Lower lobe of right lung (tissue), 2 donors: ENCODE results near the gene ITM2B. TPM values are rescaled to one million over a fixed set of nuclear protein-coding genes. Genes with fewer than 3 reads are reported as not detected.

Experiments used
- ATAC-seq, 2 donors: fragments of 200-7000 bp; cut with Tn5 transposase; one replicate each; pipeline ENCODE4 v1.9.1; 2020 to 2022; ENCODE audit warnings: mild to moderate bottlenecking in 2 of 2, moderate library complexity in 2 of 2
- DNase-seq: peaks from one replicate; pipeline ENCODE4 v3.0.0-alpha.2; 2020
- H3K27ac ChIP-seq: fragments of 200-600 bp; one replicate; pipeline ENCODE4 v1.8.0; 2022
- H3K27me3 ChIP-seq: fragments of 200-600 bp; one replicate; pipeline ENCODE4 v1.8.0; 2022; ENCODE audit warnings: low read depth
- H3K36me3 ChIP-seq: fragments of 200-600 bp; one replicate; pipeline ENCODE4 v1.8.0; 2022; ENCODE audit warnings: mild to moderate bottlenecking
- H3K4me1 ChIP-seq: fragments of 200-600 bp; one replicate; pipeline ENCODE4 v1.8.0; 2022
- H3K4me3 ChIP-seq: fragments of 200-600 bp; one replicate; pipeline ENCODE4 v1.8.0; 2022; ENCODE audit warnings: mild to moderate bottlenecking
- H3K9me3 ChIP-seq: fragments of 200-600 bp; one replicate; pipeline ENCODE4 v1.8.0; 2022
- CTCF ChIP-seq: fragments of 200-600 bp; IDR thresholded peaks from one replicate; pipeline ENCODE4 v1.8.0; 2022; ENCODE audit warnings: antibody characterized with exemption, mild to moderate bottlenecking
- intact Hi-C: fragments of 100-400 bp; cut with DNase I; formaldehyde crosslinking; loops from one replicate; pipeline ENCODE4 v1.11.0; 2022
- total RNA-seq: library from RNA; stranded (reverse); fragmentation: NEBNext Ultra II Directional; extraction: Animal tissue kit (Norgen Biotek cat#: 25700); gene quantifications from one replicate; pipeline ENCODE4 v1.2.1, GENCODE V29; 2021
- donor health status: DM: no; HTN: yes; CAD: no; lungs with severe emphysema.

ITM2B gene
- total RNA-seq, 1 donor from 2014 or later: 834 TPM

- H3K4me3 ChIP-seq: peak overlapping the region; percentile 45
- H3K27ac ChIP-seq: peak overlapping the region; percentile 49
- H3K4me1 ChIP-seq: no peaks in the 10 kb centered on the region
- peak; percentile 41 to 60 for ATAC-seq
- no peak for TF ChIP-seq CTCF
- no peak for DNase-seq
- peaks cover 19% of the 10 kb centered on the region for H3K36me3 ChIP-seq
- H3K9me3 ChIP-seq: peaks cover 12% of the 10 kb centered on the region
- intact Hi-C loops: no loop called here
- no peaks in the 10 kb centered on the region for H3K27me3 ChIP-seq
Observed at GRCh38 chr13:48317511-48318376, 84.7 kb downstream of the ITM2B start.

GRCh38 chr13:48318377-48318811, 85.4 kb downstream of the ITM2B start:
- Histone ChIP-seq H3K9me3 (peaks cover 12% of the 10 kb centered on the region), H3K27ac (peak overlapping the region; percentile 49), H3K4me3 (peak overlapping the region; percentile 45), H3K27me3 (no peaks in the 10 kb centered on the region), H3K36me3 (peaks cover 19% of the 10 kb centered on the region), H3K4me1 (no peaks in the 10 kb centered on the region)
- DNase-seq: no peak
- TF ChIP-seq CTCF: no peak
- peak; percentile 47 to 72 for ATAC-seq
- intact Hi-C loops: no loop called here

GRCh38 chr13:48318821-48319511, 86.0 kb downstream of the ITM2B start:
- intact Hi-C loops: no loop called here
- Histone ChIP-seq H3K27me3 (no peaks in the 10 kb centered on the region), H3K27ac (no peak overlapping the region), H3K4me3 (peak overlapping the region; percentile 45), H3K4me1 (no peaks in the 10 kb centered on the region), H3K9me3 (peaks cover 12% of the 10 kb centered on the region), H3K36me3 (peaks cover 19% of the 10 kb centered on the region)
- DNase-seq (peak; percentile 60), ATAC-seq (peak; percentile 29 to 68)
- TF ChIP-seq CTCF: no peak

Other genes starting within 250 kb of the ITM2B start
- gene SUCLA2, start 231.9 kb upstream of the ITM2B start, total RNA-seq: 36.7 TPM
- gene NUDT15, start 195.5 kb upstream of the ITM2B start, total RNA-seq: 11.6 TPM
- 41.4 TPM for gene MED4, start 138.1 kb upstream of the ITM2B start, total RNA-seq
- 38.1 TPM for gene RB1, start 70.5 kb downstream of the ITM2B start, total RNA-seq
- gene LPAR6, start 179.9 kb downstream of the ITM2B start, total RNA-seq: 25.7 TPM